Neural progenitor cell (in vitro differentiated cells): Measurements from ENCODE around the gene TBC1D2. TPM values are rescaled to one million over a fixed set of nuclear protein-coding genes. Genes with fewer than 3 reads are reported as not detected.

Experiments used
- DNase-seq: peaks from one replicate; pipeline ENCODE4 v3.0.0-alpha.2; 2016; ENCODE audit warnings: low spot score
- H2AFZ ChIP-seq: fragments of 200-600 bp; sonication (generic); replicated peaks from 2 replicates; pipeline ENCODE4 v1.6.1; 2016; ENCODE audit warnings: antibody characterized with exemption
- H3F3A ChIP-seq: fragments of 200-600 bp; sonication (generic); 2 replicates; pipeline ENCODE4 v1.6.1; 2016; ENCODE audit warnings: antibody characterized with exemption, low read depth
- H3K27ac ChIP-seq: fragments of 200-600 bp; sonication (generic); 2 replicates; pipeline ENCODE4 v1.5.1; 2016; ENCODE audit warnings: mild to moderate bottlenecking
- H3K27me3 ChIP-seq: fragments of 200-600 bp; sonication (generic); 2 replicates; pipeline ENCODE4 v1.6.1; 2016; ENCODE audit warnings: mild to moderate bottlenecking, moderate library complexity
- H3K36me3 ChIP-seq: fragments of 200-600 bp; sonication (generic); 2 replicates; pipeline ENCODE4 v1.5.1; 2016
- H3K4me1 ChIP-seq: fragments of 200-600 bp; sonication (generic); 2 replicates; pipeline ENCODE4 v1.6.1; 2016; ENCODE audit warnings: mixed run types
- H3K4me2 ChIP-seq: fragments of 200-600 bp; sonication (generic); 2 replicates; pipeline ENCODE4 v1.6.1; 2016
- H3K4me3 ChIP-seq: fragments of 200-600 bp; sonication (generic); 2 replicates; pipeline ENCODE4 v1.5.1; 2016
- H3K79me2 ChIP-seq: fragments of 200-600 bp; sonication (generic); 2 replicates; pipeline ENCODE4 v1.6.1; 2016; ENCODE audit warnings: low read depth
- H3K9ac ChIP-seq: fragments of 200-600 bp; sonication (generic); 2 replicates; pipeline ENCODE4 v1.6.1; 2016
- H3K9me3 ChIP-seq: fragments of 200-600 bp; sonication (generic); 2 replicates; pipeline ENCODE4 v1.5.1; 2016; ENCODE audit warnings: low read depth
- H4K20me1 ChIP-seq: fragments of 200-600 bp; sonication (generic); 2 replicates; pipeline ENCODE4 v1.6.1; 2016; ENCODE audit warnings: low read depth
- H3K27ac Mint-ChIP-seq: 3 replicates; pipeline ENCODE4 v1.8.0; 2021; ENCODE audit warnings: mixed read lengths
- H3K27me3 Mint-ChIP-seq: 2 replicates; pipeline ENCODE4 v1.8.0; 2022; ENCODE audit warnings: low read depth, mild to moderate bottlenecking, inconsistent platforms, moderate library complexity, mixed read lengths; ENCODE audit not compliant: insufficient read depth
- H3K36me3 Mint-ChIP-seq: 3 replicates; pipeline ENCODE4 v1.8.0; 2021; ENCODE audit warnings: mixed read lengths
- H3K4me1 Mint-ChIP-seq: 3 replicates; pipeline ENCODE4 v1.8.0; 2021; ENCODE audit warnings: mixed read lengths
- H3K4me3 Mint-ChIP-seq: 3 replicates; pipeline ENCODE4 v1.8.0; 2021; ENCODE audit warnings: mild to moderate bottlenecking, moderate library complexity, mixed read lengths
- H3K9me3 Mint-ChIP-seq: 3 replicates; pipeline ENCODE4 v1.8.0; 2020; ENCODE audit warnings: mixed read lengths
- EZH2 ChIP-seq: fragments of 200-600 bp; sonication (generic); IDR thresholded peaks from 2 replicates; pipeline ENCODE4 v1.6.1; 2017; ENCODE audit warnings: antibody characterized with exemption, mild to moderate bottlenecking, moderate library complexity
- EZH2phosphoT487 ChIP-seq: fragments of 200-600 bp; sonication (generic); IDR thresholded peaks from 2 replicates; pipeline ENCODE4 v1.6.1; 2017; ENCODE audit warnings: antibody characterized with exemption
- total RNA-seq: library from RNA; depleted of rRNA; stranded (reverse); fragments of >200 nt; gene quantifications from 2 replicates; pipeline ENCODE4 v1.2.3, GENCODE V29; 2015; ENCODE audit warnings: low replicate concordance
- TF ChIP-seq, protein P1 (sequence below): fragments of 200-600 bp; sonication (generic); IDR thresholded peaks from 2 replicates; pipeline ENCODE4 v1.5.1; 2017; ENCODE audit warnings: antibody characterized with exemption, mild to moderate bottlenecking

TBC1D2 gene
- total RNA-seq, 1 donor from 2014 or later = 0.41 TPM

DNA sequence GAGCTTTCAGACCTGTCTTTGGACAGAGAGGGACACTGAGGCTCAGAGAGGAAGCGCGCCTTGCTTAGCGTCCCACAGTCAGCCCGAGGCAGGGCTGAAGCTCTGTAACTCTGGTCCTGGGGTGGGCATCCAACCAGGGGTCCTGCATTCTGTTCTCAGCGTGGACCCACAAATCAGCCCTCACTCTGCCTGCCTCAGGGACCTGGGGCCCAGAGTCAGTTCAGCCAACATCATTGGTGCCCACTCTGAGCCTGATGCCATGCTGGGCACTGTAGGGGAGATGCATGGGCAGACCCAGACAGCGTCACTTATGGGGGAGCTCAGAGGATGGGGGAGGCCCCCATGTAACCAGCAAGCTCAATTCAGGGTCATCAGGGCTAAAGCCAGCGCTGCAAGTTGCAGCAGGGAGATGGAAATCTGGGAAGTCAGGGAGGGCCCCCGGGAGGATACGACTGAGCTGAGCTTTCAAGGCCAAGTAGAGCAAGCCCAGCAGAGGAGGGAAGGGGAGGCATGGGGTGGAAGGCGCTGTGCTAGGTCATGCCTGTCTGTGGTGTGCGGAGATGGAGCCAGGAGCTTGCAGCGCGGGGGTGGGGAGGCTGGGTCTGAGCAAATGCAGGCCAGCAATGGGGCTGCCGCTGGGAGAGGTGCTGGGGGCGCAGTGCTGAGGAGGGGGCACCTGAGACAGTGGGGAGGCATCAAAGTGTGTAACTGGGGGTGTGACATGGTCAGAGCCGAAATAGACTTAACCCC lies 84.1 kb downstream of the TBC1D2 start:
- H3K36me3 Mint-ChIP-seq = no peaks in the 10 kb centered on the region
- peak overlapping the region; percentile 95 for H3K27ac Mint-ChIP-seq
- Histone ChIP-seq H2AFZ (no peak overlapping the region), H3F3A (peaks cover 26% of the 10 kb centered on the region), H3K27me3 (no peaks in the 10 kb centered on the region), H3K9me3 (no peaks in the 10 kb centered on the region), H4K20me1 (no peaks in the 10 kb centered on the region), H3K4me2 (peak overlapping the region; percentile 14), H3K4me1 (peaks cover 43% of the 10 kb centered on the region), H3K27ac (no peak overlapping the region), H3K36me3 (no peaks in the 10 kb centered on the region), H3K79me2 (no peaks in the 10 kb centered on the region), H3K9ac (no peak overlapping the region), H3K4me3 (no peak overlapping the region)
- peaks cover 79% of the 10 kb centered on the region for H3K4me1 Mint-ChIP-seq
- no peaks in the 10 kb centered on the region for H3K9me3 Mint-ChIP-seq
- H3K27me3 Mint-ChIP-seq = peaks cover 18% of the 10 kb centered on the region
- no peak for DNase-seq
- TF ChIP-seq EZH2 (no peak), EZH2phosphoT487 (no peak)
- TF ChIP-seq, protein P1, sequence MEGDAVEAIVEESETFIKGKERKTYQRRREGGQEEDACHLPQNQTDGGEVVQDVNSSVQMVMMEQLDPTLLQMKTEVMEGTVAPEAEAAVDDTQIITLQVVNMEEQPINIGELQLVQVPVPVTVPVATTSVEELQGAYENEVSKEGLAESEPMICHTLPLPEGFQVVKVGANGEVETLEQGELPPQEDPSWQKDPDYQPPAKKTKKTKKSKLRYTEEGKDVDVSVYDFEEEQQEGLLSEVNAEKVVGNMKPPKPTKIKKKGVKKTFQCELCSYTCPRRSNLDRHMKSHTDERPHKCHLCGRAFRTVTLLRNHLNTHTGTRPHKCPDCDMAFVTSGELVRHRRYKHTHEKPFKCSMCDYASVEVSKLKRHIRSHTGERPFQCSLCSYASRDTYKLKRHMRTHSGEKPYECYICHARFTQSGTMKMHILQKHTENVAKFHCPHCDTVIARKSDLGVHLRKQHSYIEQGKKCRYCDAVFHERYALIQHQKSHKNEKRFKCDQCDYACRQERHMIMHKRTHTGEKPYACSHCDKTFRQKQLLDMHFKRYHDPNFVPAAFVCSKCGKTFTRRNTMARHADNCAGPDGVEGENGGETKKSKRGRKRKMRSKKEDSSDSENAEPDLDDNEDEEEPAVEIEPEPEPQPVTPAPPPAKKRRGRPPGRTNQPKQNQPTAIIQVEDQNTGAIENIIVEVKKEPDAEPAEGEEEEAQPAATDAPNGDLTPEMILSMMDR = no peak
- H3K4me3 Mint-ChIP-seq = peak overlapping the region; percentile 60

DNA sequence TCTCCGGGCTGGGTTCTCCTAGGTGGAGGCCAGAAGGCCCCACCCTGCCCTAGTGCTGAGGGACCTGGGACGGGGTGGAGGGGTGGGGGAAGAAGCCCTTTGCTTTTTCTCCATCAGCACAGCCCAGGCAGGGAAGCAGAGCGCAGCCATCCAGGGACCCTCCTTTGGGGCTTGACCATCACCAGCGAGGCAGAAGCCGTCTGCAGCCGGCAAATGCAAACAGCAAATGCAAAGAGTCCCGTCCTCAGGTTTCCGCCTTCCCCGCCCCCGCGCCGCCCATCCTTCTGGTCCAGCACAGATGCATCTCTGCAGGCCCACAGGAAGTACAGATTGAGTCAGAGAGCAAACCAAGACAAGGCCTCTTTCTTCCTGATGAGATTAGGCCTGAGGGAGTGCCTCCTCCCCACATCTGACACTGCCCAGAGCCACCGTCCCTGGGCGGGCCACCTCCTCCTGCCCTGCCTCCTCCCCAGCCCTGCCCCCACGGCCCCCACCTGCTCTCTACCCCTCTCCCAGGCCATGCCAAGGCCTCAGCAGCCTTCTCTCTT lies 86.4 kb downstream of the TBC1D2 start:
- peak overlapping the region; percentile 90 for H3K27ac Mint-ChIP-seq
- Histone ChIP-seq H3K36me3 (no peaks in the 10 kb centered on the region), H3K4me1 (peaks cover 29% of the 10 kb centered on the region), H3K27ac (no peak overlapping the region), H3K79me2 (no peaks in the 10 kb centered on the region), H2AFZ (no peak overlapping the region), H4K20me1 (no peaks in the 10 kb centered on the region), H3K9me3 (no peaks in the 10 kb centered on the region), H3K27me3 (no peaks in the 10 kb centered on the region), H3K9ac (no peak overlapping the region), H3K4me2 (peak overlapping the region; percentile 55), H3F3A (peaks cover 17% of the 10 kb centered on the region), H3K4me3 (no peak overlapping the region)
- peaks cover 2% of the 10 kb centered on the region for H3K9me3 Mint-ChIP-seq
- H3K36me3 Mint-ChIP-seq = no peaks in the 10 kb centered on the region
- H3K4me3 Mint-ChIP-seq = no peak overlapping the region
- TF ChIP-seq, protein P1 = no peak
- TF ChIP-seq EZH2phosphoT487 (no peak), EZH2 (no peak)
- peaks cover 17% of the 10 kb centered on the region for H3K27me3 Mint-ChIP-seq
- peak; percentile 65 for DNase-seq
- H3K4me1 Mint-ChIP-seq = peaks cover 59% of the 10 kb centered on the region

DNA sequence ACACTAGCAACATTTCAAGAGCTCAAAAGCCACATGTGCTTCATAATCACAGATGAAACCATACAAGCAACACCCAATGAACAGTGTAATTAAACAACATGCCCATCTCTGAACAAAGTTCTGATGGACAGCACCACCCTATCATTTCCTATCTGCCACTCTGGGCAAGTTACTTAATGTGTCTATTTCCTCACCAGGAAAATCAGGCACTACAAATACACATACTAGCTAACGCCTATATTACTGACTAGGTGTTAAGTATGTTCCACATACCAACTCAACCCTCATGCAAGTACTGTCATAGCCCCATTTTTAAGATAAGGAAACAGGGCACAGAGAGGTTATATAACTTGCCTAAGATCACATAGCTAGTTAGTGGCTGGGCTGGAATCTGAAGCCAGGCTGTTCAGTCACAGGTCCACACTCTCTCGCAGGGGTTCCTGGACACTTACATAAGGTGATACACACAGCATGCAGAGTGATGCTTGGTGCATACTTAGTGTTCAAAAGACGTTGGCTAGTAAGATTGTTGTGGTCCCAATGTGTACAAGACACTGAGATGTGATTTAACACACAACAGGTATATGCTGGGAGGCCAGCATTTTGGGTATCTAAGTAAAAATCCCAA lies 87.2 kb downstream of the TBC1D2 start:
- Mint-ChIP-seq H3K27ac (no peak overlapping the region), H3K36me3 (no peaks in the 10 kb centered on the region), H3K4me3 (no peak overlapping the region), H3K9me3 (peaks cover 2% of the 10 kb centered on the region), H3K27me3 (peaks cover 17% of the 10 kb centered on the region), H3K4me1 (peaks cover 55% of the 10 kb centered on the region)
- Histone ChIP-seq H3K36me3 (no peaks in the 10 kb centered on the region), H3F3A (peaks cover 17% of the 10 kb centered on the region), H3K27ac (no peak overlapping the region), H4K20me1 (no peaks in the 10 kb centered on the region), H2AFZ (no peak overlapping the region), H3K9ac (no peak overlapping the region), H3K4me2 (peak overlapping the region; percentile 55), H3K27me3 (no peaks in the 10 kb centered on the region), H3K4me3 (no peak overlapping the region), H3K9me3 (no peaks in the 10 kb centered on the region), H3K4me1 (peaks cover 29% of the 10 kb centered on the region), H3K79me2 (no peaks in the 10 kb centered on the region)
- DNase-seq = no peak
- no peak for TF ChIP-seq EZH2
- TF ChIP-seq, protein P1 = no peak
- TF ChIP-seq EZH2phosphoT487 = no peak
